Measurements from ENCODE around the gene SIRT6.
"Not testable (repeated sequence)": the region's sequence is repeated elsewhere in the genome, so short reads cannot be mapped to it uniquely, and the experiment has no call there.

The SIRT6 gene

DNA sequence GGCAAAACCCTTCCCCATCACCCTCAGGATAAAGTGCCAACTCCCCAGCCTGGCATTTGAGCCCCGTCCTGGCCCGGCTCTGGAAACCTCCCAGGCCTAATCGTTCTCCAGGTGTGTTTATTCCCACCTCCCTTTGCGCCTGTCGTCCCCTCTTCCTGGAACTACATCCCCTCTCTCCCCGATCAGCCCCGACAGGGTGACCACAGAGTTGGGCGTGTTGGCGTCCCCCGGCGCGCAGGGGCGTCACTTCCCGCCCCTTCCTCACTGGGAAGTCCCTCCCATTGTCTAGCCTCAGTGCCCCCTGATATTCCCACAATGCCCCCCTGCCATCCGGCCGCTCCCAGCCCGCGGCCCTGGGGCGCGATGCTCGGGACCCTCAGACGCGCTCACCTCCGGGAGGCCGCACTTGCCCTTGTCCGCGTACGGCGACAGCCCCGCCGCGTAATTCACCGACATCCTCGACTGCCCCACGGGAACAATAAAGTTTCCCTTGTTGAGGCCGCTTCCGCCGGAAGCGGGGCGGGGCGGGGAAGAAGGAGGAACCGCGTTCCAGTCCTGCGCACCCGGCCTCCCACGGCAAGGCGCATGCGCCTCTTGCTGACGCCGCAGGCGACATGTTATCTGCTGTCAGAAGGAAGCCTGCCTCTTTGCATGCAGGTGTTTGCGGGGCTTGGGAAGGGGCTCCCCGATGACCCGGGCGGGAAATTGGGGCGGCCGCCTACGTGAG is at the start of gene SIRT6, which contains the start of gene ANKRD24:
SIRT6 (minus strand) TSS at position 480 of the 727 bp plus-strand sequence; CDS start at position 456, 24 bp downstream.
ANKRD24 (plus strand) TSS at position 606 of the 727 bp plus-strand sequence. CDS start 3,737 bp downstream, outside the sequence.
- H3K27ac ChIP-seq, result peak within 1 kb of the TSS; percentile 81
- ChIA-PET POLR2A (ENCODE audit: low non-redundant PET) (no interaction called here), CTCF (no interaction called here)
- DNase-seq (ENCODE audit: low spot score), result peak; percentile 98
- TF ChIP-seq, protein P1, sequence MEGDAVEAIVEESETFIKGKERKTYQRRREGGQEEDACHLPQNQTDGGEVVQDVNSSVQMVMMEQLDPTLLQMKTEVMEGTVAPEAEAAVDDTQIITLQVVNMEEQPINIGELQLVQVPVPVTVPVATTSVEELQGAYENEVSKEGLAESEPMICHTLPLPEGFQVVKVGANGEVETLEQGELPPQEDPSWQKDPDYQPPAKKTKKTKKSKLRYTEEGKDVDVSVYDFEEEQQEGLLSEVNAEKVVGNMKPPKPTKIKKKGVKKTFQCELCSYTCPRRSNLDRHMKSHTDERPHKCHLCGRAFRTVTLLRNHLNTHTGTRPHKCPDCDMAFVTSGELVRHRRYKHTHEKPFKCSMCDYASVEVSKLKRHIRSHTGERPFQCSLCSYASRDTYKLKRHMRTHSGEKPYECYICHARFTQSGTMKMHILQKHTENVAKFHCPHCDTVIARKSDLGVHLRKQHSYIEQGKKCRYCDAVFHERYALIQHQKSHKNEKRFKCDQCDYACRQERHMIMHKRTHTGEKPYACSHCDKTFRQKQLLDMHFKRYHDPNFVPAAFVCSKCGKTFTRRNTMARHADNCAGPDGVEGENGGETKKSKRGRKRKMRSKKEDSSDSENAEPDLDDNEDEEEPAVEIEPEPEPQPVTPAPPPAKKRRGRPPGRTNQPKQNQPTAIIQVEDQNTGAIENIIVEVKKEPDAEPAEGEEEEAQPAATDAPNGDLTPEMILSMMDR (conservative IDR thresholded peaks at IDR 0.05; ENCODE audit: low read depth), result no peak

DNA sequence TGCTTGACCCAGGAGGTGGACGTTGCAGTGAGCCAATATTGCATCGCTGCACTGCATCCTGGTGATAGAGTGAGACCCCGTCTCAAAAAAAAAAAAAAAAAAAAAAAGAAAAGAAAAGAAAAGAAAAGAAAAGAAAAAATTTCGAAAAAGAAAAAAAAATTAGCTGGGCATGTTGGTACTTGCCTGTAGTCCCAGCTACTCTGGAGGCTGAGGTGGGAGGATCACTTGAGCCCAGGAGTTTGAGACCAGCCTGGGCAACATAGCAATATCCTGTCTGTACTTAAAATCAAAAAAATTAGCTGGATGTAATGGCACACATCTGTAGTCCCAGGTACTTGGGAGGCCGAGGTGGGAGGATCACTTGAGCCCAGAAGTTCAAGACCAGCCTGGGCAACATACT is 49.8 kb upstream of the SIRT6 start:
- DNase-seq (ENCODE audit: low spot score); H3K27ac ChIP-seq: not testable (repeated sequence)
- ChIA-PET CTCF (interaction anchor here (0.6 to 0.7 kb wide), 3 partner anchors 16 to 971 kb away, joined by 3 to 9 read pairs (median 4); no protein-coding TSS in a partner anchor), POLR2A (ENCODE audit: low non-redundant PET) (interaction anchor here (0.6 to 1.1 kb wide), 3 partner anchors 34 to 111 kb away, joined by 3 to 12 read pairs (median 3); no protein-coding TSS in a partner anchor)

DNA sequence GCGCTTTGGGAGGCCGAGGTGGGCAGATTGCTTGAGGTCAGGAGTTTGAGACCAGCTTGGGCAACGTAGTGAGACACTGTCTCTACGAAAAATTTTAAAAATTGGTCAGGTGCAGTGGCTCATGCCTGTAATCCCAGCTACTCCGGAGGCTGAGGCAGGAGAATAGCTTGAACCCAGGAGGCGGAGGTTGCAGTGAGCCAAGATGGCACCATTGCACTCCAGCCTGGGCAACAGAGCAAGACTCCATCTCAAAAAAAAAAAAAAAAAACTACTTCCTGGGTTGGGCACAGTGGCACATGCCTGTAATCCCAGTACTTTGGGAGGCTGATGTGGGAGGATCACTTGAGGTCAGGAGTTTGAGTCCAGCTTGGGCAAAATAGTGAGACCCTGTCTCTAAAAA is 49.2 kb upstream of the SIRT6 start:
- H3K27ac ChIP-seq; DNase-seq (ENCODE audit: low spot score); POLR2A ChIA-PET (ENCODE audit: low non-redundant PET): not testable (repeated sequence)
- CTCF ChIA-PET, result interaction anchor here (0.7 kb wide), 1 partner anchor 36 kb away, joined by 4 read pairs; no protein-coding TSS in a partner anchor

DNA sequence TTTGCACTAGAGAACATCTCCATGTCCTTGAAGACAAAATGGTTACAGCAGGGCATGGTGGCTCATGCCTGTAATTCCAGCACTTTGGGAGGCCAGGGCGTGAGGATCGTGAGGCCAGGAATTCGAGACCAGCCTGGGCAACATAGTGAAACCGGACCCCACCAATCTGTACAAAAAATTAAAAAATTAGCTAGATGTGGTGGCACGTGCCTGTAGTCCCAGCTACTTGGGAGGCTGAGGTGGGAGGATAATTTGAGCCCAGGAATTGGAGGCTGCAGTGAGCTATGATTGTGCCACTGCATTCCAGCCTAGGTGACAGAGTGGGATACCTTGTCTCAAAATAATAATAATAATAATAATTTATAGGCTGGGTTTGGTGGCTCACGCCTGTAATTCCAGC is 47.9 kb upstream of the SIRT6 start:
- CTCF ChIA-PET; POLR2A ChIA-PET (ENCODE audit: low non-redundant PET); DNase-seq (ENCODE audit: low spot score); H3K27ac ChIP-seq: not testable (repeated sequence)

DNA sequence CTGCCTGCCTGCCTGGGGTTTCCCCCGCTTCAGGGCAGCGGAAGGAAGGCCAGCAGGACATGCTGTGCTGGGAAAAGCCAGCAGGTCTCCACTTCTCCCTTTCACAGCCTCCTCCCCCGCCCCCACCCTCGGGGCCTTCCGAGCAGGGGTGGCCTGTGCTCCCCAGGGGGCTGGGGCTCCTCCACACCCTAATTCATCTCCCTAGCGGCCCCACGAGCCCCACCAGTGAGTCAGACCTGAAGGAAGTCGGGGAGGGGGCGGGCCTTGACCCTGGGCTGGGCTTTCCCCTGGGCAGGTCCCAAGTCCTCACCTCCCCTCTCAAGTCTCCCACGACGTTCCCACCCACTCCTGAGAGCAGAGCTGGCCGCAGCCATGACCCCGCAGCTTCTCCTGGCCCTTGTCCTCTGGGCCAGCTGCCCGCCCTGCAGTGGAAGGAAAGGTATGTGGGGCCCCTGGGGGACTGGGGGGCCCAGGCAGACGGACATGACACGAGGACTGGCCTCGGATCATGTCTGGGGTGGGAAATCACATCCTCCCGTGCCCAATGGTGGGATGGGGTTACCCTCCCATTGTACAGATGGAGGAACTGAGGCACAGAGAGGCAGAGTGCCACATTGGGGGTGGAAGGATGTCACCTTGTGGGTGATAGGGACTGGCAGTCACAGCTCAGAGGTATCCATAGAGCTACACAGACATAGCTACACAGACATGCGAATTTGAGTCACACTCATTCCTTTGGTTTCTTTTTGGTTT is 47.0 kb upstream of the SIRT6 start, which contains the start of gene EBI3:
EBI3 (plus strand) TSS at position 345 of the 753 bp plus-strand sequence; CDS start at position 373, 28 bp downstream.
- TF ChIP-seq, protein P1 (conservative IDR thresholded peaks at IDR 0.05; ENCODE audit: low read depth), result no peak
- no peak for DNase-seq (ENCODE audit: low spot score)
- ChIA-PET CTCF (no interaction called here), POLR2A (ENCODE audit: low non-redundant PET) (no interaction called here)
- H3K27ac ChIP-seq, result no peak within 1 kb of the TSS

DNA sequence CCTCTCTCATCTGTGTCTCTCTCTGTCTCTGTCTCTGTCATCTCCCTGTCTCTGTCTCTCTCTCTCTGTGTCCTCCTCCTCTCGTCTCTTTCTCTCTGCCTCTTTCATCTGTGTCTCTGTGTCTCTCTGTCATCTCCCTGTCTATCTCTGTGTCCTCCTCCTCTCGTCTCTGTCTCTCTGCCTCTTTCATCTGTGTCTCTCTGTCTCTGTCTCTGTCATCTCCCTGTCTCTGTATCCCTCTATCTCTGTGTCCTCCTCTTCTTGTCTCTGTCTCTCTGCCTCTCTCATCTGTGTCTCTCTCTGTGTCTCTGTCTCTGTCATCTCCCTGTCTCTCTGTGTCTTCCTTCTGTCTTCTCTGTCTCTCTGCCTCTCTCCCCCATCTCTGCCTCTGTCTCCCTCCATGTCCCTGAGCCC is 46.4 kb upstream of the SIRT6 start:
- ChIA-PET CTCF (no interaction called here), POLR2A (ENCODE audit: low non-redundant PET) (no interaction called here)
- TF ChIP-seq, protein P1 (conservative IDR thresholded peaks at IDR 0.05; ENCODE audit: low read depth), result no peak
- no peak for DNase-seq (ENCODE audit: low spot score)
- no peak overlapping the region for H3K27ac ChIP-seq

DNA sequence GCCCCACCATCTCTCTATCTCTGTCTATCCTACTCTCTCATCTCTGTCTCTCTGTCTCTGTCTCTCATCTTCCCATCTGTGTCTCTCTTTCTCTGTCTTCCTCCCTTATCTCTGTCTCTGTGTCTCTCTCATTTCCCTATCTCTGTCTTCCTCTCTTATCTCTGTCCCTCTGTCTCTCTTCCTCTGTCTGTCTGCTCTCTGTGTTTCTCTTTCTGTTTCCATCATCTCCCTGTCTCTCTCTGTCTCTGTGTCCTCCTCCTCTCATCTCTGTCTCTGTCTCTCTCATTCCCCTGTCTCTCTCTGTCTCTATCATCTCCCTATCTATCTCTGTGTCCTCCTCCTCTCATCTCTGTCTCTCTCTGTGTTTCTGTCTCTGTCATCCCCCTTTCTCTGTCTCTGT is 45.4 kb upstream of the SIRT6 start:
- no peak overlapping the region for H3K27ac ChIP-seq
- DNase-seq (ENCODE audit: low spot score), result no peak
- ChIA-PET CTCF (no interaction called here), POLR2A (ENCODE audit: low non-redundant PET) (no interaction called here)
- TF ChIP-seq, protein P1 (conservative IDR thresholded peaks at IDR 0.05; ENCODE audit: low read depth), result no peak

DNA sequence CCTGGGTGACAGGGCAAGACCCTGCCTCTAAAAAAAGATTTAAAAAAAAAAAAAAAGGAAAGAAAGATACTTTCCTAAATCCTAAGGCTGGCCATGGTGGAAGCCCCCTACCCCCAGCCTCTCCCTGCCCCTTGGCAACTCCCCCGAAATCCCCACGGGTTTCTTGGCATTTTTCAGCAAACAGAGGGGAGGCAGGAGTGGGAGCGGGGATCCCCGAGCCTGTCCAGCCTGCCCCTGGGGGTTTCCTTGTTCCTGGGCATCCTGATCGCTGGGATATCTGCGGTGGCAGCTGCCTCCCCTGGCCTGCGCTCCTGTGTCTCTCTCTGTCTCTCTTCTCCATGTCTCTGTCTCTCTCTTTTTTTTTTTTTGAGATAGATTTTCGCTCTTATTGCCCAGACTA is 43.5 kb upstream of the SIRT6 start:
- no peak for DNase-seq (ENCODE audit: low spot score)
- no peak overlapping the region for H3K27ac ChIP-seq
- ChIA-PET CTCF (no interaction called here), POLR2A (ENCODE audit: low non-redundant PET) (interaction anchor here (0.6 kb wide), 1 partner anchor 23 kb away, joined by 3 read pairs; no protein-coding TSS in a partner anchor)
- TF ChIP-seq, protein P1 (conservative IDR thresholded peaks at IDR 0.05; ENCODE audit: low read depth), result no peak
